ENCODE measurements around the gene TSGA10IP.

GRCh38 chr11:65945430-65945911 is at the start of gene TSGA10IP:
- TF ChIP-seq CTCF (IDR thresholded peaks at IDR 0.05): no peak
- no peak for TF ChIP-seq POLR2AphosphoS5 (IDR thresholded peaks at IDR 0.05)
- TF ChIP-seq EP300 (IDR thresholded peaks at IDR 0.05): no peak
- no peak for TF ChIP-seq POLR2A (IDR thresholded peaks at IDR 0.05)
